Middle frontal gyrus (tissue), 1 donor: Measurements from ENCODE around the gene PIBF1.
"Not testable (repeated sequence)": the region's sequence is repeated elsewhere in the genome, so short reads cannot be mapped to it uniquely, and the experiment has no call there.

Source experiments
- DNase-seq: peaks from one replicate; pipeline ENCODE4 v3.0.0-alpha.2; 2015; ENCODE audit warnings: low spot score; ENCODE audit errors: extremely low spot score

Gene PIBF1

GRCh38 chr13:72820156-72820897 lies 38.4 kb downstream of the PIBF1 start:
- no peak for DNase-seq

- no peak for DNase-seq
Observed at GRCh38 chr13:72820898-72821279, 39.0 kb downstream of the PIBF1 start.

- DNase-seq: no peak
Observed at GRCh38 chr13:72823081-72823480, 41.1 kb downstream of the PIBF1 start.

DNA sequence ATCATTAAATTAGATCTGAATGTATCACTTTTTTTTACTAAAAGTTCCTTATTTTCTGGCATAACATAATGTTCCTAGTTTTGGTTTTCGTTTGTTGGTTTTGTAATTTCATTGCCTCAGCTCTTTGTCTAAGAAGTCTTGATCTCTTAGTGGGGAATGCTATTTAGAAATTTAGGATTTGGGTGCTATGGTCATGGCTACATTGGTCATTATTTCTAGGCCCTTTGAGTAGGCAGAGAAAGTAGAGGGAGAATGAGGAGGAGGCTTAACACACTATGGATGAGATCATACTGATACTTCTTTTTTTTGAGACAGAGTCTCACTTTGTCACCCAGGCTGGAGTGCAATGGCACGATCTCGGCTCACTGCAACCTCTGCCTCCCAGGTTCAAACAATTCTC lies 41.8 kb downstream of the PIBF1 start:
- DNase-seq: no peak

GRCh38 chr13:72834601-72835000 lies 52.7 kb downstream of the PIBF1 start:
- no peak for DNase-seq

DNA sequence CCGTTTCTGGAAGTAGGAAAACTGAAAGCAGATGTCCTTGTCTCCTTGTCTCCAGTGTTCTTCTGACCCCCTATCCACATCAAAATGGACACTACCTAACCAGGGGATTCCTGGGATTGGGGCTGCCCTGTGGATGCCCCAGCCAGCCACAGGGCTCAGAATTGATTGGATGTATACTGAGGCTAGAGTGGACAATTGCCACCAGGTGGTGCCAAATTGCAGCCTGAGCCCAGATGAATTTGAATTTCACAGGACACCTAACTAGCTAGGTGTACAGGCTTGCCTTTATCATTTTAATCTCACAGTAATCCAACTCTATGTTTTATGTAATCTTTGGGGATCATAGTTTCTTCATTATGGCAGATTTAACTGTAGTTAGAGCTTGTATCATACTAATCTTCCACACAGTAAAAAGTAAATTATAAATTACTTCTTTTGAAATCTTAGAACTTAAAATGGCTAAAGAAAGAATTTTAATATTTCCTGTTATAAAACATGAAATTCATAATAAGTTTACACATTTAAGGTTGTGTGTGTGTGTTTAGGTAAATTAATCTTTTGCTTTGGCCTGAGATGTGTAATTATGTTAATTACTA lies 58.0 kb downstream of the PIBF1 start:
- no peak for DNase-seq

- no peak for DNase-seq
Observed at GRCh38 chr13:72842991-72843390, 61.1 kb downstream of the PIBF1 start.

- not testable (repeated sequence) for DNase-seq
Observed at GRCh38 chr13:72845148-72845547, 63.2 kb downstream of the PIBF1 start.

DNA sequence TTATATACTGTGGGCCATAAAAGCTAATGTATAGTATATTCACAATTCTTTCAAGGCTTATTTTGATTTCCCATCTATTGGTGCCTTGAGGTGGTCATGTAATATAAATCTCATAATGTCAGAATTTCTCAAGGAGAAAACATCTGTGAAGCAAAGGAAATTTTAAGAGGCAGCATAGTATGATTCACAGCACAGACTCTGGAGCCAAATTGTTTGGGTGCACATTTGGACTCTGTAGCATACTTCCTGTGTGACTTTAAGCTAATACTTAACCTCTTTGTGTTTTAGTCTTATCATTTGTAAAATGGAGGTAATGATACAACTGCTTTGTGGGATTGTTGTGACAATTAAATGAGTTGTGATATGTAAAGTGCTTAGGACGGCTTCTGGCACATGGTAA lies 67.6 kb downstream of the PIBF1 start:
- DNase-seq: no peak

DNA sequence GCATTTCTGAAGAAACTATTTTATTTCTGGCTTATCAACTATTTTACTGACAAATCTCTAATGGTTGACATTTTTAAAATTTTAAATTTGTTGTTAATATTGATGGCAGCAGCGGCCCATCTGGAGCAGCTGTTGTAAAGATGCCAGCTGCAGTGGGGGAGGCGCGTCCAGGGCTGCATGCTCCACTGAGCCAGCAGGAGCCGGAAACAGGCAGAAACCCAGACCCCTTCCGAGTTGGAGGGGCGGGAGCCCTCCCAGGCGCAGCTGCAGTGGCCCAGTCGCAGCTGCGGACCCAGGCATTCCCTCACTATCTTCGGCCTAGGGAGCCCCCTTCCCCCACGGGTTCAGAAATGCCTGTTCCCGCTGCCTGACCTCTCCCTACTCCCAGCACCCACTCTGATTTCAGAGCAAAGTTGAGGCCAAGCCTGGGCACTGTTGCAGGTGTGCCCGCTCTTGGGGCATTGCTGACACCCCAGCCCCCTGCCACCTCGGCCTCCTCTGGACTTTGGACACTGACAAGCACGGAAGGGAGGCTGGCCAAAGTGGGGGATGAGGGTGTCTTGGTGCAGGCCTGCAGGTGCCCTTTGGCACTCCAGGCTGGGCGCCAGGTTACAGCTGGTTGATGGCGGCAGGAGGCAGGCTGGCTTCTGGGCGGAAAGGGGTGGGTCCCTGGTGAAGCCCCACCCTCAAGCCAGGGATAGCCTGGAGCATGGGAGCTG lies 69.2 kb downstream of the PIBF1 start:
- DNase-seq: no peak

GRCh38 chr13:72851678-72852014 lies 69.7 kb downstream of the PIBF1 start:
- no peak for DNase-seq

DNA sequence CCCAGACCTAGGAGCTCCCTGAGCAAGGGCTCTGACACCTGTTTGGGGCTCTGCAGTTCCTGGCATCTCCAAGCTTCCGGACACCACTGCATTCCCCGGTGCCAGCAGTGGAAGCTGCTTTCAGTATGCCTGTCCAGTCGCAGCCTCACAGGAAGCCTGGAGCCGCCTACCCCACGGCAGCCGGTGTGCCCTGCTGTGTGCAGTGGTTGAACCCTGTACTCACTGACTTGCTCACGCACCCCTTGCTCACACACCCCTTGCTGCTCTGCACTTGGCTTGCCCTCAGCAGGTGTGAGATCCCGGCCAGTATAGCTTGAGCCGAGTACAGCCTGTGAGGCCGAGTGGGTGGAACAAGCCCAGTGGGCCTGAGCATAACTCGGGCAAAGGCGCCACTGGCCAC lies 70.3 kb downstream of the PIBF1 start:
- no peak for DNase-seq

DNA sequence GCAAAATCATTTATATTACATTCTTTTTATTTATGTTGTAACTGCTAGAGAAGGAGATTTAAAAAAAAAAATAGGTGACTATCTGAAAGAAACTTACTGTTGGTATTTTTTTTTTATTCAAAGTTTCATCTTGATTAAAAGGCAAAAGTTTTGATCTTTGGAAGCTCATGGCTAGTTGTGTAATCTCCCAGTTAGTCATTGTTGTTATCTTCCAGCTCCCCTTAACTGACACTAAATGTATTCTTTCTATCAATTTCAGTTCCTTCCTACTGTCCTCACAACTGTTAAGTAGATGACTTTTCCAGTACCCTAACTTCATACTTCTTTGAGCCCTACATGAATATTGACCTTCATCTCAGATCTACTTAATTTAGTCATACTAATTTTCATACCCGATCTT lies 71.1 kb downstream of the PIBF1 start:
- no peak for DNase-seq

- DNase-seq: peak; percentile 58
Observed at GRCh38 chr13:72864142-72865011, 82.4 kb downstream of the PIBF1 start.

- no peak for DNase-seq
Observed at GRCh38 chr13:72868229-72868628, 86.3 kb downstream of the PIBF1 start.

DNA sequence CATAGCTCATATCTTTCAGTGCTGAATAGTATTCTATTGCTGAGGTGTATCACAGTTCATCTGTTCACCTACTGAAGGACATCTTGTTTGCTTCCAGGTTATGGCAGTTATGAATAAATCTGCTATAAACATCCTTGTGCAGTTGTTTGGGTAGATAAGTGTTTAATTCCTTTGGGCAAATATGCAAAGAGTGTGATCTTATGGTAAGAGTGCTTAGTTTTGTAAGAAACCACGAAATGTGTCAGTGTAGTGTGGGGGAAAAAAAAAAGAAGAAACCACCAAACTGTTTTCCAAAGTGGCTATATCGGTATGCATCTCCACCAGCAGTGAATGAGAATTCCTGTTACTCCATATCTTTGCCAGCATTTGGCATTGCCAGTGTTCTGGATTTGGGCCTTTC lies 93.3 kb downstream of the PIBF1 start:
- no peak for DNase-seq

- DNase-seq: no peak
Observed at GRCh38 chr13:72884101-72884500, 102.2 kb downstream of the PIBF1 start.

GRCh38 chr13:72886272-72887067 lies 104.5 kb downstream of the PIBF1 start:
- DNase-seq: no peak

DNA sequence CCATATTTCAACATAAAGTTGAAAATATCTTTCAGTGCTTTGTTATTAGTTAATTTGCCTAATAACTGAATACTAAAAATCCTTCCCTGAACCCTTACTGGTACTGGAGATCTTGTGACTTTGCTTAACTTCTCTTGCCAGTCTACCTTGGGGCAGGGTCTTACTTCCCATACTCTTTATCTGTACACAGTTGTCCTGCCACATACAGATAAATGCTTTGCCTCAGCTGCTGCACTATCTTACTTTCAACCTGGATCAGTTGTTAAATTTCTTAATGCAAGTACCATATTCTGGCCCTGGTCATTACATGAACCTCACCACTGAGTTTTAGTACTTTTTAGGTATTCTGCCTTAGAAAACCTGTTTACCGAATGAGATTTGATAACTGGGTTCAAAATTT lies 107.6 kb downstream of the PIBF1 start:
- no peak for DNase-seq

- no peak for DNase-seq
Observed at GRCh38 chr13:72890546-72890945, 108.6 kb downstream of the PIBF1 start.

GRCh38 chr13:72891423-72891822 lies 109.5 kb downstream of the PIBF1 start:
- no peak for DNase-seq
